GM12878 (cell line): ENCODE results near the gene SLC25A42.

Experiments used
- CTCF ChIP-seq, 3 experiments: IDR thresholded peaks in 2 of 3; conservative IDR thresholded peaks in 1 of 3; 2 replicates each; pipeline ENCODE4 v1.5.1; 2011; ENCODE audit warnings: low read depth in 3 of 3, low read length in 3 of 3, mild to moderate bottlenecking in 3 of 3, control low read depth in 2 of 3, moderate library complexity in 2 of 3, inconsistent platforms in 1 of 3, mixed read lengths in 1 of 3; ENCODE audit not compliant: control insufficient read depth in 2 of 3, insufficient read depth in 1 of 3; ENCODE audit errors: extremely low read depth in 1 of 3
- WRNIP1 ChIP-seq: IDR thresholded peaks from 2 replicates; pipeline ENCODE4 v1.6.1; 2011; ENCODE audit warnings: low read depth, low read length, improper control_type of control experiment, borderline replicate concordance
- YY1 ChIP-seq: IDR thresholded peaks from 2 replicates; pipeline ENCODE4 v1.6.1; 2011; ENCODE audit warnings: low read depth, mild to moderate bottlenecking, low read length
- TF ChIP-seq, protein P1 (sequence below): fragments of 450-650 bp; IDR thresholded peaks from 2 replicates; pipeline ENCODE4 v1.6.1; 2017; ENCODE audit warnings: mild to moderate bottlenecking
- TF ChIP-seq, protein P2 (sequence below): IDR thresholded peaks from 2 replicates; pipeline ENCODE4 v1.6.1; 2011; ENCODE audit warnings: borderline replicate concordance, low read depth, mild to moderate bottlenecking, moderate library complexity, low read length; ENCODE audit not compliant: insufficient read depth, poor library complexity, severe bottlenecking

DNA sequence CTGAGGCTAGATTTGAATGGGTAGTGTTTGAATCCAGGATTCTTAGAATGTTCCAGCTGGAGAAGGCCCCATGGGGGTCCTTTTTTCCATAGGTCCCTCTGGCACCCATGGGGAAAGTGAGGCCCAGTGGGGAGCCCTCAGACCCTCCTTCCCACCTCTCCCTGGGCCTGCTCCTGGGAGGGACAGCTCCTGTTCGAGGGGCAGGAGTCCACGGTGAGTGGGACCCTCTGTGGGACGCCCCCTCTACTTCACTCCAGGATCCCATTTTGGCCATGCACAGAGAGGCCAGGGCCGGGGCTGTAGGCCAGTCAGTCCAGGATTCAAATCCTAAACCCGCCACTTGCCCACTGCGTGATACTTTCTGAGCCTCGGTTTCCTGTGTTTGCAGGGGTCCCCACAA lies 98.7 kb downstream of the SLC25A42 start:
- TF ChIP-seq, protein P1, sequence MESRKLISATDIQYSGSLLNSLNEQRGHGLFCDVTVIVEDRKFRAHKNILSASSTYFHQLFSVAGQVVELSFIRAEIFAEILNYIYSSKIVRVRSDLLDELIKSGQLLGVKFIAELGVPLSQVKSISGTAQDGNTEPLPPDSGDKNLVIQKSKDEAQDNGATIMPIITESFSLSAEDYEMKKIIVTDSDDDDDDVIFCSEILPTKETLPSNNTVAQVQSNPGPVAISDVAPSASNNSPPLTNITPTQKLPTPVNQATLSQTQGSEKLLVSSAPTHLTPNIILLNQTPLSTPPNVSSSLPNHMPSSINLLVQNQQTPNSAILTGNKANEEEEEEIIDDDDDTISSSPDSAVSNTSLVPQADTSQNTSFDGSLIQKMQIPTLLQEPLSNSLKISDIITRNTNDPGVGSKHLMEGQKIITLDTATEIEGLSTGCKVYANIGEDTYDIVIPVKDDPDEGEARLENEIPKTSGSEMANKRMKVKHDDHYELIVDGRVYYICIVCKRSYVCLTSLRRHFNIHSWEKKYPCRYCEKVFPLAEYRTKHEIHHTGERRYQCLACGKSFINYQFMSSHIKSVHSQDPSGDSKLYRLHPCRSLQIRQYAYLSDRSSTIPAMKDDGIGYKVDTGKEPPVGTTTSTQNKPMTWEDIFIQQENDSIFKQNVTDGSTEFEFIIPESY, result no peak
- TF ChIP-seq, protein P2, sequence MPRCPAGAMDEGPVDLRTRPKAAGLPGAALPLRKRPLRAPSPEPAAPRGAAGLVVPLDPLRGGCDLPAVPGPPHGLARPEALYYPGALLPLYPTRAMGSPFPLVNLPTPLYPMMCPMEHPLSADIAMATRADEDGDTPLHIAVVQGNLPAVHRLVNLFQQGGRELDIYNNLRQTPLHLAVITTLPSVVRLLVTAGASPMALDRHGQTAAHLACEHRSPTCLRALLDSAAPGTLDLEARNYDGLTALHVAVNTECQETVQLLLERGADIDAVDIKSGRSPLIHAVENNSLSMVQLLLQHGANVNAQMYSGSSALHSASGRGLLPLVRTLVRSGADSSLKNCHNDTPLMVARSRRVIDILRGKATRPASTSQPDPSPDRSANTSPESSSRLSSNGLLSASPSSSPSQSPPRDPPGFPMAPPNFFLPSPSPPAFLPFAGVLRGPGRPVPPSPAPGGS, result no peak
- no peak for TF ChIP-seq CTCF (IDR thresholded peaks at IDR 0.05 in 2 of 3, conservative IDR thresholded peaks at IDR 0.05 in 1 of 3; ENCODE audit: control insufficient read depth in 2 of 3, extremely low read depth in 1 of 3, insufficient read depth in 1 of 3, low read depth in 3 of 3, low read length in 3 of 3)
- TF ChIP-seq WRNIP1, result no peak
- TF ChIP-seq YY1, result no peak
